T-helper 22 cell (primary cell): ENCODE data around the gene GLYATL1B.
"Not testable (repeated sequence)": the region's sequence is repeated elsewhere in the genome, so short reads cannot be mapped to it uniquely, and the experiment has no call there.

Experiments used
- DNase-seq: peaks from one replicate; pipeline ENCODE4 v3.0.0-alpha.2; 2020; ENCODE audit warnings: low read depth

The GLYATL1B gene, protein sequence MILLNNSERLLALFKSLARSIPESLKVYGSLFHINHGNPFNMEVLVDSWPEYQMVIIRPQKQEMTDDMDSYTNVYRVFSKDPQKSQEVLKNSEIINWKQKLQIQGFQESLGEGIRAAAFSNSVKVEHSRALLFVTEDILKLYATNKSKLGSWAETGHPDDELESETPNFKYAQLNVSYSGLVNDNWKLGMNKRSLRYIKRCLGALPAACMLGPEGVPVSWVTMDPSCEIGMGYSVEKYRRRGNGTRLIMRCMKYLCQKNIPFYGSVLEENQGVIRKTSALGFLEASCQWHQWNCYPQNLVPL

DNA sequence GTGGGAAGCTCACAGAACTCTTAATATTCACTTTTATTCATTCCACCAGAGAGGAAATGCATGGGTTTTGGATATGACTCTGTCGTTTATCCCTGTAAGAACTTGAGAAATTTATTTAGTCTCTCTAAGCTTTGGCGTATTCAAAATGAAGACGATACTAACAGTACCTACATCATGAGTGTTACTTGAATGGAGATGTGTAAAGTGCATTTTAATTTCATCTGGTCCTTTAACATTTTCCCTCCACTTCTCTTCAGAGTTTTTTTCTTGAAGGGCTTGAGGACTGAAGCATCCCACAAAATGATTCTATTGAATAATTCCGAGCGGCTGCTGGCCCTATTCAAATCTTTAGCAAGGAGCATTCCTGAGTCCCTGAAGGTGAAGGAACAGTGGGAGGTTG is at the start of gene GLYATL1B:
Gene GLYATL1B, plus strand, starts transcription at position 301 of the 400 bp plus-strand sequence. Its CDS starts 0 bp downstream, at position 301.
- DNase-seq, result not testable (repeated sequence)

DNA sequence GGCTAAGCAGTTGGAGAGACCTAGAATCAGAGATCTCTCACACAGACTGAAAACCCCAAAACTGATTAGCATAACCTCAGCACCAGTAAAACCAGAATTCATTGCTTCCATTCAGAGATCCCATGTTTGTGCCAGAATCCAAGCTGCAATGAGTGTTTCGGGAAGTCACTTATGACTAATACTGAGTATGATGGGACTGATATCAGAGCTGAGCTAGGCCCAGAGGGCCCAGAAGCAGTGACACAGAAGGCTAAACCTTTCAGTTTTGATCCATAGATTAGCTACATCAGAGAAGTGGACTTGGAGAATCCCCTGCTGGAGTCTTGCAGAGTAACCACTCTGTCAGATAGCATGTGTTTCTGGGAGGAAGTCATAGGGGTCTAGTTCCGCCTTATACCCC is 49.6 kb upstream of the GLYATL1B start:
- DNase-seq, result not testable (repeated sequence)

- not testable (repeated sequence) for DNase-seq
Measured at GRCh38 chr11:59037434-59037833, 48.7 kb upstream of the GLYATL1B start.

- no peak for DNase-seq
Measured at GRCh38 chr11:59040607-59041006, 45.5 kb upstream of the GLYATL1B start.

DNA sequence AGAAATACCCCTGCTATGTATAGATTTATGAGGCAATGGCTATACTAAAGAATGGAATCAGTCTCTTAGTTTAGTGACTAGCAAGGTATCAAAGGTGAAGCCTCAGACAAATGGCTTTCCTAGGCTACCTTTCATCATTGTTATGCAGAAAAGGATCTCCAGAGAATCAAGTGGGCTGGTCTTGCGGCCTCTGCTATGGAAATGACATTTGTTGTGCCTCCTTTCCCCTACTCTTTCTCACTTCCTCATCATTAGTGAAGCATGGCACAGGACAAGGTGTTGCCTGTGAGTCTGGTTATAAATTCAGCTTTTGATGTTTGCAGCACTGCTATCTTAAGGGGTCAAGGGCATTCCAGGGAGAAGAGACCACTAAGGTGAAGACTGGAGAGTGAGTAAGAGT is 34.7 kb upstream of the GLYATL1B start:
- DNase-seq, result not testable (repeated sequence)

DNA sequence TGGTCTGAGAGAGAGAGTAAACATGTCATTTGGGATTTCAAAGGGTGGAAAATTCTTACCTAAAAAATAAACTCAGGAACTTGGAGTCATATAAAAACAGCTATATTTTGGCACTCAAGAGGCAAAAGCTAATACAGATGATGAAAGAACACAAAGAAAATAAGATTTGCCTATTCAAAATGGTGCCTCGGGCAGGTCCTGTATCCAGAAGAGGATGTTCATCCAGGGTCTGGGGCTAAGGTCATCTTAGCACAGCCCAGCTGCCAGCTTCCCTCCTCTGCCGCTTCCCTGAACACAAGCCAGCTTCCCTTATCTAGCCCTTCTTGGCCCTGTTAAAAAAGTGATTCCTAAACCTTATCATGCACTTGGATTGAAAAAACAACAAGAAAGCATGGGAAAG is 33.8 kb upstream of the GLYATL1B start:
- not testable (repeated sequence) for DNase-seq

GRCh38 chr11:59053387-59053786 is 32.7 kb upstream of the GLYATL1B start:
- DNase-seq, result peak; percentile 42

GRCh38 chr11:59058120-59059033 is 27.7 kb upstream of the GLYATL1B start:
- DNase-seq, result peak; percentile 40

GRCh38 chr11:59060096-59060495 is 26.0 kb upstream of the GLYATL1B start:
- DNase-seq, result not testable (repeated sequence)

DNA sequence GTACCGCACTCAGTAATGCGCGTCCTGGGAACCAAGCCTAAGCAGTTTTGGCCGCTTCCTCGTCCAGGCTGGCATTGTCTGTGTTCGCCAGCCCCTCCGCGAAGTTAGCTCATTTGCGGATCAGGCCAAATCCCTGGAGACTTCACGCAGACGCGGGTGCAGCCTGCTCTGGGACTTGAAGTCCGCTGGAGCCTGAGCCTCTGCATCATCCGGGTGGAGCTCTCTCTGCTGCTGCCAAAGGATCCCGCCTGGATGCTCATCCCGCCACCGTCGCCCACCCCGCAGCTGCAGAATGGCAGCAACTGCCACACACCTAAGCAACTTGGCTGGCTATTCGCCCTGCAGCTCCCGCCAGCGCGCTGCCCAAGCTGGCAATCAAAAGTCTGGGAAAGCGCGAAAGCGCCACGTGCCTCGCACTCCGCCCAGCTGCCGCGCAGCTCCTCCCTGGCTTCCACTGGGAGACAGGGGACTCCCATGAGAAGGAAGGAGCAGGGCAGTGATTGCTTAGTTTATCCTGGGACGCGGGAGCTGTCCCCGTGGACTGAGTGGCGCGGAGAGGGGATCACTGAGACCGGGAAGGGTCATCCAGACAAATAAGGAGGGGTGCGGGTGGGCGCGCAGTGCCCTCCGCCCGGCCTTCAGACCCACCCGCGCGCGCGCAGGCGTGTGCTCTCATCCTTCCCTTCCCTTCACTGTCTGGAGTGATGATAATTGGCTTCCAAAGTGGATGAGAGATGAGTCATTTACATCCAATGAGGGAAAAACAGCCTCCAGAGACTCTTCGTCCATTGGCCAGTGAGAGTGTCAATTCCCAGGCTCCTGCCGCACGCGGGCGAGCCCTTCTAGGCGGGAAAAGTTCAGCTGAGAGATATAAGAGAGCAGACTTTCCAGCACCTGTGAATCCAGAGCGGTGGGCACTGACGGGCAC is 23.2 kb upstream of the GLYATL1B start:
- DNase-seq, result no peak

DNA sequence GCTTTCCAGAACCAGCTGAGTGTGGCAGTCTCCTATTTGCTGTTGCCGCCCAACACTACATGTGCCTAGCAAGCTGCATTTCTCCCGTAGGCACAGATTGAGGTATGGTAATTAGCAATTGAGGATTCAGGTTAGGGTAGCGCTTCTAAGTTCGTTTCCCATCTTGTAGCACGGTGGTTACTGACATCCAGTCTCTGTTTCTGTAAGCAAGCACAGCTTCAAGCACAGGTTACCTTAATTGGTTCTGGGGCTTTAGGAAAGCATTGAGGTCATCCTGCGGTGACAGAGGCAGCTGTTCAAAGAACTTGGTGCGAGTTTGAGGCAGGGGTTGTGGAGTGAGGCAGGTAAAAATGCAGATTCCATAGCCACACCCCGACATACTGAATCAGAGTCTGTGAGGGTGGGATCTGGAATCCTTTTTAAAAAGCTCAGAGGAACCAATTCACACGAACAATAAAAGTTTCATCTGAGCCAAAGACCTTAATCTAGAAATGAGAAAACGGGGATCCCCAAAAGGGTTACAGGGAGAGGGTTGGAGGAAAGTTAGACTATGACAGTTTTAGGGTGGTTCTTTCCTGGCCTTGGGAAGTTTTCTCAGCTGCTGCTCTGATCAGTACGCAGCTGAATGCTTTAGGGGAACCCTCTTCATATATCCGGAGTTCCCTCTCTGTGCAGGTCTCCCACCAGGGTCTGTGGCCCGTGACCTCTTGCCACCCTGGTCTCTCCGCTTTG is 21.9 kb upstream of the GLYATL1B start:
- DNase-seq, result not testable (repeated sequence)

GRCh38 chr11:59069087-59069486 is 17.0 kb upstream of the GLYATL1B start:
- DNase-seq, result no peak

DNA sequence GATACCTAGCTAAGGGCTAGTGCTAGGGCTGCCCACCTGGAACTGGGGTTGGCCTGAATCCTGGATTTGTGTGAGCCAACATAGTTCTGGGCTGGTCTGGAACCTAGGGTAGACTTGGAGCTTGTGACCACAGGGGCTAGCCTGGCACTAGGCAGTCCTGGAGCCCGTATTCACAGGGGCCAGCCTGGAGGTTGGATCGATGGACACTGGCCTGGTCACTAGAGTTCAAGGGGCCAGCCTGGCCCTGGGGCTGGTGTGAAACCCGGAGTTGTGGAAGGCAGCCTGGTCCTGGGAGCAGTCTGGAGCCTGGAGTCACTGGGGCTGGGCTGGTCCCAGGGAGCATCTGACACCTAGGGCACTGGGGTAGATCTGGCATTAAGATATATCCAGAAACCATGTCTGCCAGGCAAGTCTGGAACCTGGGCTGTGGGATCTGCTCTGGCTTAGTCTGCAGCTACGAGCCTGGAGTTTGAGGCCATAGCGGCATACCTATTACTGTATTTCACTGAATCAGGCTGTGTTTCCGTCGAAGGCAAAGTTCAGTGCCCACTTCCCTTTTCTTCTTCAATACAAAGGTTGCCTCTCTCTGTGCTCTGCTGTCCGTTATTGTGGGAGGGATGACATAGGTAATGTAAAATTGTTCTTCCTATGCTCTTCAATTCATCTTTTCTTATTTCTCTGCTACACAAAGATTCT is 9.1 kb upstream of the GLYATL1B start:
- no peak for DNase-seq

DNA sequence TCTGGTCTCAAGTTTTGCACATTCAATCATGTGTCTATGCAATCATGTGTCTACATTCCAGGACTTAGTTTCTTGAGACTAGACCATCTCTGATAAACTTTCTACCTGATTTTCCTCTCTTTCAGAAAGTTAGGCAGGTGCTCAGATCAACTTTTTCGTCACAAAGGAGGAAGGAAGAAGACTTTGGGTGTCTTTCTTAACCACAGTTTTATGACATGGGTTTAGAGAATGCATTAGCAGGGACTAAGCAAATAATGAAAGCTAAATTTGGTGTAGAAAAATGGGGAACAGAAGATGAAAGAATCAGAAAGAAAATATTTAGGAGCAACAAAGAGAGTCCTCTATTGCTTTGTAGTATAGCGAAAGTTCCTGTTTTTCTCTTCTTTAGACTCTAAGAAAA is 7.7 kb upstream of the GLYATL1B start:
- DNase-seq, result no peak

GRCh38 chr11:59079086-59079485 is 7.0 kb upstream of the GLYATL1B start:
- no peak for DNase-seq

DNA sequence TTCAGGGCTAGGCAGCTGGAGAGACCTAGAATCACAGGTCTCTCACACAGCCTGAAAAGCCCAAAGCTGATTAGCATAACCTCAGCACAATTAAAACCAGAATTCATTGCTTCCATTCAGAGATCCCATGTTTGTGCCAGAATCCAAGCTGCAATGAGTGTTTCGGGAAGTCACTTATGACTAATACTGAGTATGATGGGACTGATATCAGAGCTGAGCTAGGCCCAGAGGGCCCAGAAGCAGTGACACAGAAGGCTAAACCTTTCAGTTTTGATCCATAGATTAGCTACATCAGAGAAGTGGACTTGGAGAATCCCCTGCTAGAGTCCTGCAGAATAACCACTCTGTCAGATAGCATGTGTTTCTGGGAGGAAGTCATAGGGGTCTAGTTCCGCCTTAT is 5.7 kb upstream of the GLYATL1B start:
- DNase-seq, result not testable (repeated sequence)

- DNase-seq, result not testable (repeated sequence)
Measured at GRCh38 chr11:59081430-59082020, 4.6 kb upstream of the GLYATL1B start.

- no peak for DNase-seq
Measured at GRCh38 chr11:59088162-59088561, 2.1 kb downstream of the GLYATL1B start.

DNA sequence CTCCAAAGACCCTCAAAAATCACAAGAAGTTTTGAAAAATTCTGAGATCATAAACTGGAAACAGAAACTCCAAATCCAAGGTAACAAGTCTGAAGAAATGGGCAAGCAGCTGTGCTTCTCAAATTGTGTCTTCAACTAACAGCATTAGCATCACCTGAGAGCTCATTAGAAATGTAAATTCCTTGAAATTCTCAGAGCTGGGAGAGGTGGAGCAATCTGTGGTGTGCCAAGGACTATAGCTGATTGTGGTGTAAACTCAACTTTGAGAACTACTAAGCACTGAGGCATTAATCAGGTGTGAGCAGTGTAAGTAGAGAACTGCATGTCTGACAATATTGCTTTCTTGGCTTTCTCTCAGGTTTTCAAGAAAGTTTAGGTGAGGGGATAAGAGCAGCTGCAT is 7.5 kb downstream of the GLYATL1B start:
- not testable (repeated sequence) for DNase-seq

DNA sequence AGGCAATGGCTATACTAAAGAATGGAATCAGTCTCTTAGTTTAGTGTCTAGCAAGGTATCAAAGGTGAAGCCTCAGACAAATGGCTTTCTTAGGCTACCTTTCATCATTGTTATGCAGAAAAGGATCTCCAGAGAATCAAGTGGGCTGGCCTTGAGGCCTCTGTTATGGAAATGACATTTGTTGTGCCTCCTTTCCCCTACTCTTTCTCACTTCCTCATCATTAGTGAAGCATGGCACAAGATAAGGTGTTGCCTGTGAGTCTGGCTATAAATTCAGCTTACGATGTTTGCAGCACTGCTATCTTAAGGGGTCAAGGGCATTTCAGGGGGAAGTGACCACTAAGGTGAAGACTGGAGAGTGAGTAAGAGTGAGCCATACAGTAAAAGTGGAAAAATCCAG is 9.1 kb downstream of the GLYATL1B start:
- DNase-seq, result not testable (repeated sequence)
